ENCODE measurements around the gene ZNF507.
"Not testable (repeated sequence)": the region's sequence is repeated elsewhere in the genome, so short reads cannot be mapped to it uniquely, and the experiment has no call there.

The ZNF507 gene

DNA sequence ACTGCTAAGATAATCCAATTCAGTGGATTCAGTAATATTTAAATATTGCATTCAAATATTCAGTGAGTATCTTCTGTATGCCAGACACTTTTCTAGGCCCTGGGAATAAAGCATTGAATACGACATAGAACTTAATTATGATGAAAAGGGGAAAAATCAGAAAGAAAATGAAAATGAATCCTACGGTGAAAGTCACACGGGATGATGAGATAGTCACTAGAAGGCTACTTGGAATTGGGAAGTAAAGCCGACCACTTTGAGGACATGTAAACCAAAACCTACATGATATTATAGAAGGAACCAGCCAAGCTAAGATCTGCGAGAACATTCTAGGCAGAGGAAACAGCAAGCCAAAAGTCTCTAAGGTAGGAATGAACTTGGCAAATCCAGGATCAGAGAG is 70.3 kb downstream of the ZNF507 start:
- DNase-seq, result no peak

DNA sequence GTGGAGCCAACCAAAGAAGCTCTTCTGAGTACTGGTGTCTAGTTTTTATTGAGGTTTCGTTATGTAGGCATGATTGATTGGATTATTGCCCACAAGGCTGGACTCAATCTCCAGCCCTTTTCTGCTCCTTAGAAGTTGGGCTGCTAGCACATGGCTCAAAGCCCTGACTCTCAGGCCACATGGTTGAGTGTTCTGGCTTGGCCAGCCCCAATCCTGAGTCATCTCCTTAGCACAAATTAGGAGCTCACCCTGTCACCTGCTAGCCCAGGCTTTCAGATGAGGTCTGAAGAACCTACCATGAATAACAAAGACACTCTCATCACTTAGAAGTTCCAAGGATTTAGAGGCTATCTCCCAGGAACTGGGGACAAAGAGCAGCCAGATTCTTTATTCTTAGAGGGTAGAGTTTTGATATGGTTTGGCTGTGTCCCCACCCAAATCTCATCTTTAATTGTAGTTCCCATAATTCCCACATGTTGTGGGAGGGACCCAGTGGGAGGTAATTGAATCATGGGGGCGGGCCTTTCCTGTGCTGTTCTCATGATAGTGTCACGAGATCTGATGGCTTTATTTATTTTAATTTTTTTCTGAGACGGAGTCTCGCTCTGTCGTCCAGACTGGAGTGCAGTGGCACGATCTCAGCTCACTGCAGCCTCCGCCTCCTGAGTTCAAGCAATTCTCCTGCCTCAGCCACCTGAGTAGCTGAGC is 71.5 kb downstream of the ZNF507 start:
- no peak for DNase-seq

DNA sequence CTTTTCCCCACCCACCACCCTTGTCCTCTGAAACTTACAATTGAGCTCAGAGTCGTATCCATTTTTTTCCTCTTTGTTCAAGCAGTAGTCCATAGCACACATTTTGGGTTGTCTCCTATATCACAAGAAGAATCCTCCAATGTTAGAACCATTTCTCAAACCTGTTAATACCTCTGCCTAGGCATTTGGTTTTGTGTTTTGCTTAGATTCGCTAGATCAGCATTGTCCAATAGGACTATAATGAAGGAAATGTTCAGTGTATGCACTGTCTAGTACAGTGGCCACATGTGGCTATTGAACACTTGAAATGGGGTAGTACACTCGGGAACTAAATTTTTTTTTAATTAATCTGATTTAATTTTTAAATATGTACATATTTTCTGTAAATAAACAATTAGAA is 72.7 kb downstream of the ZNF507 start:
- no peak for DNase-seq

DNA sequence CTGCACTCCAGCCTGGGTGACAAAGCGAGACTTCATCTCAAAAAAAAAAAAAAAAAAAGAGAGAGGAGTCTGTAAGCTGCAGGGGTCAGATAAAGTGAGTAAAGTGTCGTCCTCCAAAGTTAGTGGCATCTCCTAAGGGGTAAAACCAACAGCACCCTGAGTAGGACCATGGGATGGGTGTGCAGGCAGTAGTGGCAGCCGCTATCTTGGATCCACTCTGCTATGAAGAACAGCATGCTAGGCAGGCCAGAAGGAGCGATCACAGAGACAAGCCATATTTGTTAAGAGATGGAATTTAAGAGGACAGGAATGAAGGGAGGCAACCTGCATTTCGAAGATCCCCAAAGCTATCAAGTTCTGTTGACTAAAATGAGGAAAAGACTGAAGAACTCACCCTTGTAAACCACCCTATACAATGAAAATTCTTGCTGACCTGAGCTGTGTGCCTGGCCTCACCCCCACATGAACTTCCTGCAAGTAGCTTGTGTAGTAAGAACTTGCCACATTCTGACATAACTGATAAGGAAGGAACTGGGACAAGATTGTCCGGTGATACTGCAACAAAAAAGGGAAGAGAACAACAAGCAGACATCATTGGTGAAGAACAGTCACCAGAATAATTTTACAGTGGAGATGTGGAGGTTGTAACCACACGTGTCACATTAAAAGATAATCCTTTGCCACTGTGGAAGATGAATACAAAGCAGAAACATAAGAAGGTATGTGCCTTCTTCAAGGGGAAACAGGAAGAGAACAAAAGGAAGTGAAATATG is 76.4 kb downstream of the ZNF507 start:
- DNase-seq, result no peak

DNA sequence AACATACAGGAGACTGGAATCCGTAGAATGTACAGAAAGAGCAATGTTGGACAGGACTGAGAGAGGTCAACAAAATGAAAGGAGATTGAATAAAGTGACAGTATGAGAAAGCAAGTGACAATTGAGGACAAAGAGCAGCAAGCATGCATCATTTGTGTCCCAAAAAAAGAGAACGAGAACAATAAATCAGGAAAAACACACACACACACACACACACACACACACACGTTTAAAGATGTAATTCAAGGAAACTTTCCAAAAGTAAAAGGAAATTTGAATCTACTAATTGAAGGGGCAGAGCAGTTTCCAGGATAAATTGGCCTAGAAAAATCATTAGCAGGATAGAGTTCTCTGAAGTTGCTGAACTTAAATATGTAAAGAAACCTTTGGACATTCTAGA is 77.0 kb downstream of the ZNF507 start:
- DNase-seq, result no peak

DNA sequence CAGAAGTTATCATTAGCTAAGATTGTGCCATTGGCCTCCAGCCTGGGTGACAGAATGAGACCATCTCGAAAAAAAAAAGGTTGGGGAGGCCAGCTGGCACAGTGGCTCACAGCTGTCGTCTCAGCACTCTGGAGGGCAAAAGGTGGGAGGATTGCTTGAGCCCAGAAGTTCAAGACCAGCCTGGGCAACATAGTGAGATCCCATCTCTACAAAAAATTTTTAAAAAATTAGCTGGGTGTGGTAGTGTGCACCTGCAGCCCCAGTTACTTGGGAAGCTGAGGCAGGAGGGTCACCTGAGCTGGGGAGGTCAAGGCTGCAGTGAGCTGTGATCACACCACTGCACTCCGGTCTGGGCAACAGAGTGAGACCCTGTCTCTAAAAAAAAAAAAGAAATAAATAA is 78.5 kb downstream of the ZNF507 start:
- DNase-seq, result not testable (repeated sequence)

DNA sequence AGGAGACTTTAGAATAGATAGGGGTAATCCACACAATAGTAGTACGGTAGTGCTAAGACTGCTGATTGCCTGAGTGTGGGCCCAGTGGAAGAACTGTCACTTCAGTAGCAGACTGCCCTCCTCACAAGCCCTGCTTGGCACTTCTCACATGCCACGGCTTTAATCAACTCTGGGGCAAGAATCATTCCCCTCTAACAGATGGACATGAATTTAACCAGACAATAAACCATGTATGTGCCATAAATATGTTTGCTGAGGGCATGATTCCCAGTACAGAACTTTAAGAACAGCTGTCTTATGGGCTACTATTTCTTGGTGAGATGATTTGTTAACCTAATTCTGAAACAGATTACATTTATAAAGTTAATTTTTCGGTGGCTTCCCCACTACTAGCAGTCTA is 82.1 kb downstream of the ZNF507 start:
- no peak for DNase-seq

DNA sequence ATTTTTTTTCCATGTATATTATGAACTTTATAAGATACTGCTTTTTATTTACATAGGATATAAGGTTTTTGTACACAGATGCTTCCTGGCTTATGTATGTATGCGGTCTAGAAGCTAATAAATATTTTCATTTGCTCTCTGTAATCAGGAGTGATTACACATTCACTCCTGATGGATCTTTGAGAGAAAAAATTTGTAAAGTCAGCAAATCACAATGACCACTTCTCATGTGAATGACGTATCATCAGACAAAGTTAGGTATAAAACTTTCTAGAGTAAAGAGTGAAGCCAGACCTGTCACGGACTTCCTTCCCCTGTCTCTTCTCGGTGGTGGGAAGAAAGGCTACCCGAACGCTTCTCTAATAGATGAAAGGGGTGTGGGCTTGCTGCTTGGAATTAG is 91.3 kb downstream of the ZNF507 start:
- no peak for DNase-seq

DNA sequence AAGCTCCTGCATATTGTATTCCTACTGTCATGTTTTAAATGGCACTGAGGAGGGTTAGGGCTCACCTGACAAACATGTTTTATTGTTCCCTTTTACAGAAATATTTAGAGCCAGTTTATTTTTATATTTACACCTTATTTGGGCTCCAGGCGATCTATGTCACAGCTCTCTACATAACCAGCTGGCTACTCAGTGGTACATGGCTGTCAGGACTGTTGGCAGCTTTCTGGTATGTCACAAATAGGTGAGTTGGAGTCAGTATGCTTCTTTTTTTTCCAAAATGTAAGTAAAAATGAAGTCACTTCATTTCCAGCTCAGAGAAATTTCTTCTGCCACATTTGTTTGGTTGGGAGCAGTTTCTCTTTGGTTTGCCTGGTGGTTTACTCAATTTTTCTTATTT is 91.7 kb downstream of the ZNF507 start:
- no peak for DNase-seq
